Astrocyte (in vitro differentiated cells and primary cell): ENCODE data around the gene ACSL1. TPM values are rescaled to one million over a fixed set of nuclear protein-coding genes. Genes with fewer than 3 reads are reported as not detected.

Experiments
- DNase-seq: peaks from one replicate; pipeline ENCODE4 v3.0.0-alpha.2; 2010; ENCODE audit warnings: low read depth
- FAIRE-seq: peaks from 2 replicates; lab custom pipeline; 2011; peaks lifted over from hg19 to GRCh38; lab: Jason Lieb, UNC
- H2AFZ ChIP-seq: 2 replicates; pipeline ENCODE4 v1.6.0; 2012; ENCODE audit warnings: low read depth, low read length, inconsistent platforms
- H3K27ac ChIP-seq: 2 replicates; pipeline ENCODE4 v1.5.1; 2011; ENCODE audit warnings: low read depth, low read length, inconsistent platforms
- H3K27me3 ChIP-seq: 2 replicates; pipeline ENCODE4 v1.6.0; 2011; ENCODE audit warnings: low read length, inconsistent platforms; ENCODE audit not compliant: insufficient read depth
- H3K36me3 ChIP-seq: 2 replicates; pipeline ENCODE4 v1.5.1; 2011; ENCODE audit warnings: low read length, inconsistent platforms; ENCODE audit not compliant: insufficient read depth
- H3K4me1 ChIP-seq: 2 replicates; pipeline ENCODE4 v1.5.1; 2011; ENCODE audit warnings: low read length, inconsistent platforms; ENCODE audit not compliant: insufficient read depth
- H3K4me2 ChIP-seq: 2 replicates; pipeline ENCODE4 v1.6.0; 2012; ENCODE audit warnings: low read length, inconsistent platforms
- H3K4me3 ChIP-seq: 2 replicates; pipeline ENCODE4 v1.5.1; 2011; ENCODE audit warnings: low read depth, mild to moderate bottlenecking, low read length, inconsistent platforms; ENCODE audit not compliant: insufficient read depth
- H3K79me2 ChIP-seq: 2 replicates; pipeline ENCODE4 v1.6.0; 2012; ENCODE audit warnings: mild to moderate bottlenecking, low read length, inconsistent platforms; ENCODE audit not compliant: insufficient read depth
- H3K9ac ChIP-seq: 2 replicates; pipeline ENCODE4 v1.6.0; 2012; ENCODE audit warnings: mild to moderate bottlenecking, low read length, inconsistent platforms
- H3K9me3 ChIP-seq: 2 replicates; pipeline ENCODE4 v1.5.1; 2012; ENCODE audit warnings: low read depth, mild to moderate bottlenecking, low read length, inconsistent platforms; ENCODE audit not compliant: insufficient read depth
- H4K20me1 ChIP-seq: 2 replicates; pipeline ENCODE4 v1.6.0; 2012; ENCODE audit warnings: low read length, inconsistent platforms; ENCODE audit not compliant: insufficient read depth
- H3K27ac Mint-ChIP-seq: one replicate; pipeline ENCODE4 v1.8.0; 2021; ENCODE audit warnings: mild to moderate bottlenecking, mixed read lengths; ENCODE audit not compliant: unreplicated experiment
- H3K27me3 Mint-ChIP-seq: one replicate; pipeline ENCODE4 v1.8.0; 2021; ENCODE audit warnings: low read depth, mixed read lengths; ENCODE audit not compliant: unreplicated experiment
- H3K36me3 Mint-ChIP-seq: one replicate; pipeline ENCODE4 v1.8.0; 2021; ENCODE audit warnings: low read depth, mixed read lengths; ENCODE audit not compliant: unreplicated experiment
- H3K4me1 Mint-ChIP-seq: one replicate; pipeline ENCODE4 v1.8.0; 2021; ENCODE audit warnings: low read depth, mixed read lengths; ENCODE audit not compliant: unreplicated experiment
- H3K4me3 Mint-ChIP-seq: one replicate; pipeline ENCODE4 v1.8.0; 2021; ENCODE audit warnings: mild to moderate bottlenecking, moderate library complexity, mixed read lengths; ENCODE audit not compliant: unreplicated experiment
- H3K9me3 Mint-ChIP-seq: one replicate; pipeline ENCODE4 v1.8.0; 2021; ENCODE audit warnings: mild to moderate bottlenecking, mixed read lengths; ENCODE audit not compliant: unreplicated experiment
- EZH2 ChIP-seq: IDR thresholded peaks from 2 replicates; pipeline ENCODE4 v1.6.1; 2012; ENCODE audit warnings: mild to moderate bottlenecking, low read length, inconsistent platforms; ENCODE audit not compliant: insufficient read depth
- total RNA-seq: library from RNA; stranded (reverse); gene quantifications from 2 replicates; pipeline ENCODE4 v1.2.1, GENCODE V29; 2021
- TF ChIP-seq, protein P1 (sequence below): IDR thresholded peaks from 2 replicates; pipeline ENCODE4 v1.5.1; 2011; ENCODE audit warnings: low read depth, mild to moderate bottlenecking, inconsistent platforms, low read length, moderate library complexity; ENCODE audit not compliant: insufficient read depth

ACSL1 gene
- total RNA-seq, 1 donor from 2014 or later: 7.0 TPM

DNA sequence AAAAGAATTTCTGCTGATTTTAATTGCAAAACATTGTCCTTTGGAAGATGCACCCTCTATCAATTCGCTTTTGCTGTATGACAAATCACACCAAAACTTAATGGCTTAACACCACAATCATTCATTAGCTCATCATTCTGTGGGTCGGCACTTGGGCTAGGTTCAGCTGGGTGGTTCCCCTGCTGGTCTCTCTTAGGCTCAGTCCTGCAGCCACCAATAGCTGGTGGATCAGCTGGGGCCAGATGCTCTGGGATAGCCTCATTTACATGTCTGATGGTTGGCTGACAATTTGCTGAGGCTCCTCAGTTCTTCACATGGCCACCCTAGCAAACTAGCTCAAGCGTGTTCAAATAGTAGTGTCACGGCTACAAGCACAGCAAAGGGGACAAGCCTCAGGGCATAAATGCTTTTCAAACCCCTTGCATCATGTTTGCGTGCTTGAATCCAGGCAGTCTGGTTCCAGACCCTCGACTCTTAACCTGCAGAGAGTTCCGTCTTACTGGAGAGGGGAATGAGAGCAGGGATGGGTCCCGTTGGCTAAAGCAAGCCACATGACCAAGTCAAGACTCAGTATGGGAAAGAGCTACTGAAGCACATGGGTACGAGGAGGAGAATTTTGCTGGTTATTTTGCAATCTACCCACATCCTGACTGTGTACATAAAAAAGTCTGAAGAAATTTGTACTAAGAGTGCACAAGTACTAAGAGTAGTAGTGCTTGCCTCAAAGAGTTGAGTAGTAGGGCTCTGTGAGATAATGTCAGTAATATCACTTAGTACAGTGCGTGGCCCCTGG, 7.5 kb upstream of the ACSL1 start:
- no peak overlapping the region for H2AFZ ChIP-seq
- Mint-ChIP-seq H3K27me3 (peaks cover 40% of the 10 kb centered on the region), H3K9me3 (peaks cover 3% of the 10 kb centered on the region), H3K36me3 (no peaks in the 10 kb centered on the region), H3K4me1 (no peaks in the 10 kb centered on the region), H3K27ac (no peak overlapping the region), H3K4me3 (no peak overlapping the region)
- no peak overlapping the region for H3K4me3 ChIP-seq
- FAIRE-seq (no peak), DNase-seq (no peak)
- H3K9ac ChIP-seq: no peak overlapping the region
- peaks cover 12% of the 10 kb centered on the region for H3K27me3 ChIP-seq
- no peak overlapping the region for H3K27ac ChIP-seq
- H3K79me2 ChIP-seq: no peaks in the 10 kb centered on the region
- no peaks in the 10 kb centered on the region for H3K36me3 ChIP-seq
- TF ChIP-seq, protein P1, sequence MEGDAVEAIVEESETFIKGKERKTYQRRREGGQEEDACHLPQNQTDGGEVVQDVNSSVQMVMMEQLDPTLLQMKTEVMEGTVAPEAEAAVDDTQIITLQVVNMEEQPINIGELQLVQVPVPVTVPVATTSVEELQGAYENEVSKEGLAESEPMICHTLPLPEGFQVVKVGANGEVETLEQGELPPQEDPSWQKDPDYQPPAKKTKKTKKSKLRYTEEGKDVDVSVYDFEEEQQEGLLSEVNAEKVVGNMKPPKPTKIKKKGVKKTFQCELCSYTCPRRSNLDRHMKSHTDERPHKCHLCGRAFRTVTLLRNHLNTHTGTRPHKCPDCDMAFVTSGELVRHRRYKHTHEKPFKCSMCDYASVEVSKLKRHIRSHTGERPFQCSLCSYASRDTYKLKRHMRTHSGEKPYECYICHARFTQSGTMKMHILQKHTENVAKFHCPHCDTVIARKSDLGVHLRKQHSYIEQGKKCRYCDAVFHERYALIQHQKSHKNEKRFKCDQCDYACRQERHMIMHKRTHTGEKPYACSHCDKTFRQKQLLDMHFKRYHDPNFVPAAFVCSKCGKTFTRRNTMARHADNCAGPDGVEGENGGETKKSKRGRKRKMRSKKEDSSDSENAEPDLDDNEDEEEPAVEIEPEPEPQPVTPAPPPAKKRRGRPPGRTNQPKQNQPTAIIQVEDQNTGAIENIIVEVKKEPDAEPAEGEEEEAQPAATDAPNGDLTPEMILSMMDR: no peak
- no peak for TF ChIP-seq EZH2
- H3K4me1 ChIP-seq: no peaks in the 10 kb centered on the region
- H3K4me2 ChIP-seq: no peak overlapping the region
- no peaks in the 10 kb centered on the region for H3K9me3 ChIP-seq
- H4K20me1 ChIP-seq: no peaks in the 10 kb centered on the region

DNA sequence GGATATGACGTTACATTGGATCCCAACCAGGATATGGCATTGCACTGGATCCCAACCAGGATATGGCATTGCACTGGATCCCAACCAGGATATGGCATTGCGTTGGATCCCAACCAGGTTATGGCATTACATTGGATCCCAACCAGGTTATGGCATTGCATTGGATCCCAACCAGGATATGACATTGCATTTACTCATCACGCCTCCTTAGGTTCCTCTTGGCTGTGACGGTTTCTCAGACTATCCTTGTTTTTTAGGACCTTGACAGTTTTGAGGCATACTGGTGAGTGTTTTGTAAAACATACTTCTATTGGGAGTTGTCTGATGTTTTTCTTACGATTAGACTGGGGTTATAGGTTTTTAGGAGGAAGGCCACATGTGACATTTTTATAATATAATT, 5.4 kb upstream of the ACSL1 start:
- TF ChIP-seq, protein P1: no peak
- TF ChIP-seq EZH2: no peak
- no peaks in the 10 kb centered on the region for H3K9me3 ChIP-seq
- no peaks in the 10 kb centered on the region for H3K36me3 Mint-ChIP-seq
- DNase-seq: no peak
- no peaks in the 10 kb centered on the region for H3K79me2 ChIP-seq
- no peaks in the 10 kb centered on the region for H3K4me1 Mint-ChIP-seq
- H3K4me2 ChIP-seq: no peak overlapping the region
- H3K4me3 ChIP-seq: no peak overlapping the region
- no peak overlapping the region for H3K27ac Mint-ChIP-seq
- peaks cover 3% of the 10 kb centered on the region for H3K9me3 Mint-ChIP-seq
- H3K27ac ChIP-seq: no peak overlapping the region
- peaks cover 21% of the 10 kb centered on the region for H3K27me3 ChIP-seq
- no peak overlapping the region for H3K4me3 Mint-ChIP-seq
- H4K20me1 ChIP-seq: no peaks in the 10 kb centered on the region
- no peak for FAIRE-seq
- H3K4me1 ChIP-seq: peaks cover 5% of the 10 kb centered on the region
- peaks cover 51% of the 10 kb centered on the region for H3K27me3 Mint-ChIP-seq
- no peak overlapping the region for H2AFZ ChIP-seq
- H3K9ac ChIP-seq: no peak overlapping the region
- H3K36me3 ChIP-seq: no peaks in the 10 kb centered on the region

DNA sequence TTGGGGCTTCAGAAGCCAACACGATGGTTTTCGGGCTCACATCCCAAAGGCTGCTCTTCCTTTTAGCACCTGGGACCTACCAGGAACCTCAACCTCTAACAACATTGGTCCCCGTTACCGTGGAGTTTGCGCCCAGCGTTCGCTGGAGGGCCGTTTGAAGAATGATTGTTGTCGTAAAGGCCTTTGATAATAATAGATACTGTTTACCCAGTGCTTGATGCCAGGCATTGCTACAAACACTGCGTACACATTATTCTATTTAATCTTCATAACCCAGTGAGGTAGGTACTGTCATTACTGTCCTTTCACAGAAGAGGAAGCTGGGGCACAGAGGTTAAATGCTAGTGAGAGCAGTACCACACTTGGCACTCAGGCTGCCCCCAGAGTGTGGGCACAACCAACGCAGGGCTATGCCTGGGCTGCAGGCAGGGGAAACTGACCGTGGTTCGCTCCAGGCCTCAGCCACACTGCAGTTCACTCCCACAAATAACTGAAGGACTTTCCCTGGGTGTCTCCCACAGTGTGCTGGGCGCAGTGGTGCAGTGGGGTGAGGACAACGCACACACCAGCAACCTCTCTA, 1.0 kb upstream of the ACSL1 start:
- peak overlapping the region; percentile 82 for H3K4me3 Mint-ChIP-seq
- Histone ChIP-seq H3K4me1 (peaks cover 12% of the 10 kb centered on the region), H3K79me2 (peaks cover 9% of the 10 kb centered on the region), H4K20me1 (peaks cover 35% of the 10 kb centered on the region), H2AFZ (peak overlapping the region; percentile 95), H3K27me3 (peaks cover 13% of the 10 kb centered on the region), H3K9me3 (no peaks in the 10 kb centered on the region), H3K27ac (no peak overlapping the region), H3K4me2 (peak overlapping the region; percentile 97), H3K4me3 (peak overlapping the region; percentile 64), H3K36me3 (no peaks in the 10 kb centered on the region), H3K9ac (peak overlapping the region; percentile 65)
- TF ChIP-seq, protein P1: no peak
- no peak for TF ChIP-seq EZH2
- no peaks in the 10 kb centered on the region for H3K36me3 Mint-ChIP-seq
- H3K27ac Mint-ChIP-seq: no peak overlapping the region
- peaks cover 78% of the 10 kb centered on the region for H3K27me3 Mint-ChIP-seq
- no peaks in the 10 kb centered on the region for H3K4me1 Mint-ChIP-seq
- peaks cover 3% of the 10 kb centered on the region for H3K9me3 Mint-ChIP-seq
- no peak for DNase-seq
- FAIRE-seq: no peak
